NCI-H446 treated with DMSO at 0.1 percent for 48 hours (cell line): ENCODE results near the gene LRP2BP.

ENCODE experiments used
- DNase-seq: peaks from one replicate; lab custom pipeline; 2025; lab: John Stamatoyannopoulos, UW

Gene LRP2BP

DNA sequence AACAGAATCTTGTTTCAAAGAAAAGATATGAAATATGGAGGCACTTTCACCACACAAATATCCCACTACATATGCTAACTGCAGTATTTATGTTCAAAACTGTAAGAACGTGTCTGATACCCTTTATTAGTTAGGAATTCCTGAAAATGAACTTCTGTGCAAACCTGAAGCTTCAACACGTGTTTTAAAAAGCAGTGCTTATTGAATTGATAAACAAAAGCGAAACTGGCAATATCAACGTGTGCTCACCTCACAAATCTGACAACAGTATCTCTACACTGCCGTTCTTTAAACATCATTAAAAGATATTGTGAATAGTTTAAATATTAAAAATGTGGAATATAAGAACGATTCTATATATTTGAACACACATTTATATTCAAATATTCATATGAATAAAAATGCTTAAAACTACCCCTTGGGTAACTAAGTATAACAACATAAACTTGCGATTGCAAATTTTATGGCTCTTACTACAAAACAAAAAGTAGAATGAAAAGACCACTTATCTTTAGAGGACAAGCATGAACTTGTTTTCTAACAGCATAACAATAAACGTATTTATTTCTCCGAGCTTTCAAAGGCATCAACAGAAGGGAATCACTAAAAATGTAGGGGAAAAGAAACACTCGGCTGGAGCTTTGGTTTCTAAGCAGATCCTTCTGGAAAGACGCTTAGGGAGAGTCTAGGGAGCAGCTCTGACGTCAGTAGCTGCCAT lies at the start of gene LRP2BP:
Gene LRP2BP (minus strand): TSS at position 687 of the 718 bp plus-strand sequence. CDS start 17,738 bp downstream, outside the sequence.
- DNase-seq = no peak

DNA sequence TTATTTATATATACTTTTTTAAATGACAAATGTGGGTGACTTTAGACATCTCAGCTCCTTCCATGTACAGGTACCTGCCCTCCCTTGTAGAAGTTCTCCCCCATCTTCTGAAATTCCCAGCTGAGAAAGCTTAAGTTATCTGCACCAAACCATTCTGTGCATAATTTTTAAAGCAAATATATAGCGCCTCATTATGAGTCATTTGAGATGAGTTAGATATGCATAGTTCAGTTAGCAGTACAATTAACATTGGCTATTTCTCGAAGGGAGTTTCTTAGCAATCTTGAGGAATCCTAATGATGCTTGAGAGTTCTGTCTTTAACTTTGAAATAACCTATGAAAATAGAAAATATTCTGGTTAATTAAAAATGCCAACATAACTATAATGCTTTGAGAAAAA lies 49.5 kb upstream of the LRP2BP start:
- no peak for DNase-seq

DNA sequence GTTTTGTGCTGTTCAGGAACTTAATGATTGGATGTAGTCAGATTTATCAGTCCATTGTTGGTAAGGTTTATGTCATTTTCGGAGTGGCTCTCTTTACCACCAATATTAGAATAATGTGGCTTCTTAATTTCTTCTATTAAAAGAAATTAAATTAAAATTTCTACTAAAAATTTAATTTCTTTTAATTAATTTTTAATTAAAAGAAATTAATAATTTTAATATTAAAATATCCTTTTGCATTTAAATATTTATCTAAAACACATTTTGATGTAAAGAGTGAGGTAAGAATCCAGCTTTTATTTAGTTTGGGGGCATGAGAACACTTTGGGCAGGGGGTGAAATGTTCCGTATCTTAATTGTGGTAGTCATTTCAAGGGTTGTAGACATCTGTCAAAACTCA lies 45.8 kb upstream of the LRP2BP start:
- DNase-seq = no peak

DNA sequence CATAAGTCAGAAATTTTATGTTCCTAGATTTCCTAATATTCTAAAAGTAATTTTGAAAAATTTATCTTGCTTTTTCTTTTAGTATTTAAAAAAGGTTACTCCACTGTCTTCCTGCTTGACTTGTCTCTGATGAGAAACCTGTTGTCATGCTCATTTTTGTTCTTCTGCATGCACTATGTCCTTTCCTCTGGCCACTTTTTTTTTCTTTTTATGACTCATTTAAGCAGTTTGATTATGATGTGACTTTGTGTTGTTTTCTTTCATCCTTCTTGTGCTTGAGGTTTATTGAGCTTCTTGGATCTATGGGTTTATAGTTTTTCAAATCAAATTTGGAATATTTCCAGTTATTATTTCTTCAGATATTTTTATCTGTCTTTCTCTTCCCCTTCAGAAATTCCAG lies 42.1 kb upstream of the LRP2BP start:
- DNase-seq = no peak

DNA sequence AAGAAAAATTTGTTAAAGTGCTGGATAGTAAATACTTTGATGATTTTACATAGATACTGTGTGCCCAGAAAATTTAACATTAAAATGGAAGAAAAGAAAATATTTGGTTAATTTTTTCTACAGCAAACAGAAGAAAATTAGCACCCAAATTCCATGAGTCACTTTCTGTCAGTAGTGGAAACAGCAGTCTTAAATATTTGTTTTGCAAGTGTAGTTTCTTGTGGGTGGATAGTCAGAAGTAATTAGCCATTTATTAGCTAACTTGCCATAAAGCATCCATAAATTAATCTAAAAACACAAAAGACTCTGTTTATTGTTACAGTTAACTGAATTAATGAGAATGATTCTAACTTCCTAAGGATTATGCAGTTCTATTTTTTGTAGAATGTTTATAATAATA lies 39.7 kb upstream of the LRP2BP start:
- no peak for DNase-seq

DNA sequence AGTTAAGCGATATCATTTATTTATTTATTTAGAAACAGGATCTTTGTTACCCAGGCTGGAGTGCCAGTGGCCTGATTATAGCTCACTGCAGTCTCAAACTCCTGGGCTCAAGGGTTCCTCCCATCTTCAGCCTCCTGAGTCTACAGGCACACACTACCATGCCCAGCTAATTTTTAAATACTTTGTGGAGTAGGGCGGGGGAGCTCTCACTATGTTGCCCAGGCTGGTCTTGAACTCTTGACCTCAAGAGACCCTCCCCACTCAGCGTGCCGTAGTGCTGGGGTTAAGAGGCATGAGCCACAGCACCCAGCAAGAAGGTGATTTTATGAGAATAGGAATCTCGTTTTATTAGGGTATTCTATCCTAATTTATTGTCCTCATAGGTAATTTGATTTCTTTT lies 33.9 kb upstream of the LRP2BP start:
- no peak for DNase-seq

DNA sequence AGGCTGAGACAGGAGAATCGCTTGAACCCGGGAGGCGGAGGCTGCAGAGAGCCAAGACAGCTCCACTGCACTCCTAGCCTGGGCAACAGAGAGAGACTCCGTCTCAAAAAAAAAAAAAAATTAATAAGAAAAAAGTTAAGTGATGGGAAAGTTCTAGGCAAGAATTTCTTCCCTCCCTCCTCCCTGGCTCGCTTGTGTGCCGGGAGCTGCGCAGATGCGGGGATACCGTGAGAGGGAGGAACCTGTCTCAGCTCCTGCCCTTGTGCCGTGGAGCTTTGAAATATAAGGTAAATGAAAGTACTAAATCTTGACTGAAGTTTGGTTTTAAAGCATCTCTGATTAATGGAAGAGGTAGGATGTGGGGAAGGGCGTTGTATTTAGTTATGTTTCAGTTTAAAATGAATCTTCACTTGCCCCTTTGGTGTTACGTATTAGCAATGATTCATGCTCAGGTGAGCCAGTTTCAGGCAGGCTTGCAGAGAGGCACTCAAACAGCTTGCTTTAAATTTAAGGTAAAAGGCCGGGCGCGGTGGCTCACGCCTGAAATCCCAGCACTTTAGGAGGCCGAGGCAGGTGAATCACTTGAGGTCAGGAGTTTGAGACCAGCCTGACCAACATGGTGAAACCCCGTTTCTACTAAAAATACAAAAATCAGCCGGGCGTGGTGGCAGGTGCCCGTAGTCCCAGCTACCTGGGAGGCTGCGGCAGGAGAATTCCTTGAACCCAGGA lies 31.4 kb upstream of the LRP2BP start:
- DNase-seq = no peak

DNA sequence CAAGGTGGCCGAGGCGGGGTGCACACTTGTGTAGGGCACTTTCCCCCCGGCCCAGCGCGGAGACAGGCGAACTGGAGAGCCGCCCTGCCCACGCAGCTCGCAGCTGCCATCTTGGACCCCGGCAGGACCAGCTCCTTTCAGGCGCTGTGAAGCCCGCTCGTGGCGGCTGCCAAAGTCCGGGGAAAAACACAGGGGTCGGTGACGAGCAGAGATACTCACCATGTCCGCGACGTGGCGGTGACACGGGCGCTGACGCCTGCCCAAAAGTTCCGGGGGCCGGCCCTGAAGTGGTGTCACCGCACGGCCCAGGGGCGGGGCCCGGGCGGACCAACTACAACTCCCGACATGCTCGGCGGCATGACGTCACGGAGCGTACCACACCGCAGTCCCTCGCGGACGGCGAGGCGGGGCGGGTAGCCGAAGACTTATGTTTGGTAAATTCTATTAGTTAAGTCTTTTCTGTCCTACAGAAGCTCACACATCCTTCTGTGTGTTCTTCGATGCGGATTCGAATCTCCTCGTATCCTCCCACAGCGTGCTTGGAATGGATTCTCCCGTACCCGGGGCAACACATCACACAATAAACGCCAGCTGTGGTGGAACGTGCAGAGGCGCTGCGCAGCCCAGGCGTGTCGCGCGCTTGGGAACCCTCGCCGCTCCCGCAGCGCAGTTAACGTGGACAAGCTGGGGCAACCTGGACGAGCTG lies 30.1 kb upstream of the LRP2BP start, which contains the start of gene UFSP2:
Gene UFSP2 (minus strand): TSS at position 318 of the 706 bp plus-strand sequence. CDS start 96 bp downstream, at position 222.
- peak; percentile 52 for DNase-seq

DNA sequence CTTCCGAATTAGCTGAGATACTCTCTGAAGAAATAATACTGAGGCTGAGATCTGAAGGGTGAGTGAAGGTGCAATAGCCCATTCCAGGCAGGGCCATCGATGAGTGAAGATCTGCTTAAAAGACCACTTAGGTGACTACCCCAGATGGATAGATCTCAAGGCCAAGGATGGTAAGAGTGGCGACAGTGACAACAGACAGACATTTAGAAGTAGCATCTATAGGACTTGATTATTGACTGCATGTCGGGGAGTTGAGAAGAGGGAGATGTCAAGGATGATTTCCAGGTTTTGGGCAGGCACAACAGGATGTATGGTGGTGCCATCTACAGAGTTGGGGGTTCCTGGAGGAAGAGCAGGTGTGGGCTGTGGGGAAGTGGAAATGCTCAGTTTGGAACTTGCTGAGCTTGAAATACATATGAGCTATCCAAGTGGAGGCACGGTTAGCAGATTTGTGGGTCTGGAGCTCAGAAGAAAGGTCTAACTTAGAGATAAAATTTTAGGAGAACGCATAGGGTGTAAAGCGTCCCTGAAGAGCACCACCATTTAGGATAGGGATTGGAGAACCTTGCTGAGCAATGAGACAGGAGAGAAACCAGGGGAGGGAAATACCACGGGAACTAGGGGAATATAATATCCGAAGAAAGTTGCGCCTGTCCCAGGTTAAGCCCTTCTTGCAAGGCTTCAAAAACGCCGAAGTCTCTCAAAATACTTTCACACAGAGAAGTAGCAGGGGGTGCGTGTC lies 29.4 kb upstream of the LRP2BP start:
- DNase-seq = no peak

DNA sequence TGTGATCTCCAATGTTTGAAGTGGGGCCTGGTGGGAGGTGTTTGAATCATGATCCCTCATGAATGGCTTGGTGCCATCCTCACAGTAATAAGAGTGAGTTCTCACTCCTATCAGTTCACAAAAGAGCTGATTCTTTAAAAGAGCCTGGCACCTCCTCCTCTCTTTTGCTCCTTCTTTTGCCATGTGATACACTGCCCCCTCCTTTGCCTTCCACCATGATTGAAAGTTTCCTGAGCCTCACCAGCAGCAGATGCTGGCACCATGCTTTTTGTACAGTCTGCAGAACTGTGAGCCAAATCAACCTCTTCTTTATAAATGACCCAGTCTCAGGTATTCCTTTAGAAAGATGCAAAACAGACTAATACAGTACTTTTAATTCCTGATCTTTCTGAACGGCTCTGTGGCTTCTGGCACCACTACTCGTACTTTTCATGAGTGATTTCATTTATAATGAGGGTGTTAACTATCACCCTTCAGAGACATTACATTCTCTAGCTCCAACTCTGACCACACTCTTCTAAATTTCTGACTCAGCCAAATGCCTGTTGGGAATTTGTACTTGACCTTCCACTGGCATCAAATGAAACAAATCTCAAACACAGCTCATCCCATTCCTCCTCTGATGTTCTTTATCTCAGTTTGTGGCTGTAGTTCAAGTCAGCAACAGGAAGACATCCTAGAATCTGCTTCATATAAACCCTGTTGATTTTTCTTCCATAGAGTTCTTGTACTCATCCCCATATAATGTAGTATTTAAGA lies 25.8 kb upstream of the LRP2BP start:
- no peak for DNase-seq

DNA sequence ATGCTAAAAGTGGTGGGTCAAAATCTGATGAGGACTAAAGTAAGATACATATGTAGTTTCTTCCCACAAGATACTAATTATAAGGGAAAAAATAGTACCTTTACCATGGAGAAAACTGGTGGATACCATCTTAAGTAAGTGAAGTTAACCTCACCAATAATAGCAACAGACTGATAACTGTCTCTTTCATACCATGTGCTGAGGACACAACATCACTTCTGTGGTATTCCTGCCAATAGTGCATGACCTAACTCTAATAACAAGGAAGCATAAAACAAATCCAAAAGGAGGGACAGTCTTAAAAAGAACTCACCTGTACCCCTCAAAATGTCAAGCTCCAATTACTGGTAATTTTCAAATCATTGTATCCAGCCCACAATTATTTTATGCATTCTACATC lies 21.2 kb upstream of the LRP2BP start:
- DNase-seq = no peak

DNA sequence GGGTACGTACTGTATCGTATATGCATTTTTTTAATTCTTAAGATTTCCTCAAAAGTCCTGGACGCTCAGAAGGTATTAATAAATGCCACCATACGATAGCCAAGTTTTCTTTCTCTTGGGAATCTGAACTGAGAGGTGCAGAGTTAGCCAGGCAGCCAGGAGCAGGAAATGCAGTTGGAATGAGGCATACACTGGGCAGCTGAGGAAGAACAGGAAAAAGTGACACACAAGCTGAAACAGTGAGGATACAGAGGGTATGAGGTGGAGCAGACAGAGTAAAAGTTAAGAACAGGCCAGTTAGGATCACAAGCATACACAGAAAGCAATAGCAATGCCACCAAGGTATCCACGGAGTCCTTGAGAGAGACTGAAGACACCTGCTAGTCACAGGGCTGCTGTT lies 16.7 kb upstream of the LRP2BP start:
- no peak for DNase-seq

DNA sequence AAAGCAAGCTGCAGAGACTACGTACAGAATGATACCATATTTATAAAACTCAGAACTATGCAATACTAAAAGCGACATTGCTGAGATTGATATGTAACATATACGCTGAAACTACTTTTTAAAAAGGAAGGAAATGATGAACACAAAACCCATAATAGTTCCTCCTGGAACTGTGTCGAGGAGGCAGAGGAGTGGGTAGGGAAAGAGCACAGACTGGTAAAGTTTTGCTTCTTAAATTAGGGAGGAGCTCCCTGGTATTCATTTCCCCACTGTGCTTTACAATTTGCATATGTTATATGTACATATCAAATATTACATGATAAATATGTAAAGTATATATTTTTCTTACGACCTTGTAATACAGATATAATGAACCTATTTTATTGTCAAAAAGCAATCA lies 16.1 kb upstream of the LRP2BP start:
- DNase-seq = no peak

DNA sequence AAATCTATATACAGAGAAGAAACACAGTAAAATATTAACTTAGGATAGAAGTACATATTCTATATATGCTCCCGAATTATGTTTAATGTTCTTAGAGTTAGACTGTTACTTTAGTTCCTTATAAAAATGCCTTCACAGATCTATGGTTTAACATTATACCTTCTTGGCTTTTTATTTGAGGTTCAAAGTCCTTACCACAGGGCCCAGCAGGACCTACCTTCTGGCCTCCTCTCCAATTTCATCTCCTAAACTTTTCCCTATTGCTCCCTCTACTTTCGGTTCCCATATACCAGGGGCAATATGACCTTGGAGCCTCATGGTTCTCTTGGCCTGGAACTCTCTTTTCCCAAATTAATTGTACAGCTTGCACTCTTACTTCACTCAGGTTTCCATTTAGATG lies 12.7 kb upstream of the LRP2BP start:
- no peak for DNase-seq

DNA sequence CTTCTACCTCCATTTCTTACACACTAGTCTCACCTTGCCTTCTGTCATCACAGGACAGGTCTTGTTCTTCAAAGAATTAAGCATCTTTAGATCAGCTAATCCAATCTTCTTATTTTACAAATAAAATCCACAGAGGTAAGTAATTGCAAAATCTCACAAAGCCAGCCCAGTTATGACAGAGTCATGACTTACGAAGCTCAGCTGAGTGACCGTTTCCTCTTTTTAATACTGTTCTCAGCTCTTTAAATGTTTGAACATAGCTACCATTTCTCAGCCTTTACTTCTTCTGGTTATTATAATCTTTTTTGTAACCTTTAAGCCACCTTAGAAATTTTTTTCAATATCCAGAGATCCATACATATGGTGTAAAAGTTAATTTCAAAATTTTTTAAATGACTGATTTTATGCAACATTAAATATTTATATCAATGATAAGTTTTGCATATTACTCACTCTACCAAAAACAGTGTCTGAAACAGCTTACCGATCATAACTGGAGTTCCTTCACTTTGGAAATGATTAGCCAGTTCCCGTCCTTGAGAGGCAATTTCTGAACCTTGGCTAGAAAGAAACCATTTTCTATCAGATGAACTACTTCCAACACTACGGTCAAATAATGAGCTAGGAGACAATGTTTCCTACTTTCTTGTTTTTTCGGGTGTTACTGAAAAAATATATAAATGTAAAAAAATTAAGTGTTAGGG lies 9.7 kb upstream of the LRP2BP start:
- DNase-seq = no peak

DNA sequence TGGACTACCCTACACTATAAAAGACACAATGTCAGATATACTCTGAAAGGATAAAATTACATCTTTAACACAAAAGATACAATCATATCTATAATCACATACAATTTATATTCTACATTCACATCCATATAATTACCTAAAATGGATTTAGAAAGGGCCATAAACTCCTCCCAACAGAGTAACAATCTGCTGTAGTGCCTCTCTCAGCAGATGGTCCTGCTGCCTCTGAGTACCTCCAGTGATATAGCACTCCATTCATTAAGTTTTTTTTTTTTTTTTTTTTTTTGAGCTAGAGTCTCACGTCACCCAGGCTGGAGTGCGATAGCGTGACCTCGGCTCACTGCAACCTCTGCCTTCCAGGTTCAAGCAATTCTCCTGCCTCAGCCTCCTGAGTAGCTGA lies 8.3 kb upstream of the LRP2BP start:
- no peak for DNase-seq

DNA sequence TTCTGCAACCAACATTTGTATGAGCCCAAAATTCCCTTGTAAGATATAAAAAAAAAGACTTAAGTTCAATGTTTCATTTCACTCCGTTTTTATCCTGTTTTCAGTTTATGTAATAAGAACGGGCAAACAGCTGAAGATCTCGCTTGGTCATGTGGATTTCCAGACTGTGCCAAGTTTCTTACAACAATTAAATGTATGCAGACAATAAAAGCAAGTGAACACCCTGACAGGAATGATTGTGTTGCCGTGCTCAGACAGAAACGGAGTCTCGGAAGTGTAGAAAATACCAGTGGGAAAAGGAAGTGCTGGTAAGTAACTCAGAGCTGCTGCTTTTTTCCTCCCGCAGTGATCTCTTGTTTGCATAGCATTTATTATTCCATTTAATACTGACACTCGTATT lies 3.7 kb upstream of the LRP2BP start:
- DNase-seq = no peak

DNA sequence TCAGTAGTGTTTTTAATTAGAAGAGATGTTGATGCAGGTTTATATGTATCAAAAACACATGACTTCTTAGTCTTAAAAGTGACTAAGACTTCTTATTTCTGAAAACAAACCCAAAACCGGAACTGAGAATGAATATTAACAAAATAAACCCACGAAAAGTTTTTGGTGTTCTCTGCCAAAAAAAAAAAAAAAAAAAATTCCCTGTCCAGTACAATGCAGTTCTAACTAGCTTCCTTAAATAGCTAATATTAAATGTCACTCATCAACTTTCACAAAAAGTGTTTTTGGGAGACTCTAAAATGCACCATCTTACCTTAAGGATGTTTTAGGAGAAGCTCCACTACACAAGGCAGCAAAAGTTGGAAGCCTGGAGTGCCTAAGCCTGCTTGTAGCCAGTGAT lies 2.9 kb upstream of the LRP2BP start:
- DNase-seq = no peak

DNA sequence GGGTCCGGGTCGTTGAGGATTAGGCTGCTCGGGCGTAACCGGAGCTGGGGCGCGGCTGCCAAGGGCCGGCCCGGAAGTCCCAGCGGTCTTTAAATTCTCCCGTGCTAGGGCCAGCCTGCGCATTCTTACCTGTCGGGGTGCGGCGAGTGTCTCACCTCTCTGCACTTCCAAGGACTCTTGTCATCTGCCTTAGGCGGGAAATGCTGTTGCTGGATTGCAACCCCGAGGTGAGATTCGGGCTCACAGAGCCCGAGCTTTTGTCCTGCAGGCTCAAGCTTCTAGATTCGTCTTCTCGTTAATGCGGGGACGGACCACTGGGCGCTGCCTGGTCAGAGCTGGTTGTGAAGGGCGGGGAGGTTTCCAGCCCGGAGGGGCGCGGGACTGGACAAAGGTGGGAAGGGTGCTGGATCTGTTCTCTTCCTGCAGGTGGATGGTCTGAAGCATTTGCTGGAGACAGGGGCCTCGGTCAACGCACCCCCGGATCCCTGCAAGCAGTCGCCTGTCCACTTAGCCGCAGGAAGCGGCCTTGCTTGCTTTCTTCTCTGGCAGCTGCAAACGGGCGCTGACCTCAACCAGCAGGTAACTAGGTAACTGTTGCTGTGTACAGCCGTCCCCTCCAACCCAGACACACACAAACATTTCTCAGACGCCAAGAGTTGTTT lies 1.1 kb upstream of the LRP2BP start, which contains the start of gene ANKRD37:
Gene ANKRD37 (plus strand): TSS at position 118 of the 662 bp plus-strand sequence. CDS start 83 bp downstream, at position 201.
- DNase-seq = no peak
